ENCODE measurements around the gene PLEKHG3. TPM values are rescaled to one million over a fixed set of nuclear protein-coding genes. Genes with fewer than 3 reads are reported as not detected.

PLEKHG3 gene
- total and polyA plus RNA-seq, 3 donors from 2014 or later, result 20.1 to 21.6 (median 20.6) TPM

DNA sequence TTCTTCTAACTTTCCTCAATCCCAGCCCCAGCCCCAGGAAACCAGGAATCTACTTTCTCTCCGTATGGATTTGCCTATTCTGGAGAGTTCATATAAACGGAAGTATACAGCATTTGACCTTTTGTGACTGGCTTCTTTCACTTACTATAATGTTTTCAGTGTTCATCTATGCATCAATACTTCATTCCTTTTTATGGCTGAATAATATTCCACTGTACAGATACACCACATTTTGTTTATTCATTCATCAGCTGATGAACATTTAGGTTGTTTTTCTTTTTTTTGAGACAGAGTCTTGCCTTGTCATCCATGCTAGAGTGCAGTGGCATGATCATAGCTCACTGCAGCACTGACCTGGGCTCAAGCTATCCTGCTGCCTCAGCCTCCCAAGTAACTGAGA lies 3.9 kb upstream of the PLEKHG3 start:
- WGBS, 2 donors, result 87 to 93% methylated on average over 2 of the region's 2 CpGs
- intact Hi-C loops (cut with DNase I; ENCODE audit: low total_unique reads), result no loop called here
- no peaks in the 10 kb centered on the region for H3K9me3 ChIP-seq
- DNase-seq, result no peak
- H3K27me3 ChIP-seq, result no peaks in the 10 kb centered on the region
- no peak overlapping the region for H3K4me3 ChIP-seq
- no peak for TF ChIP-seq POLR2A (IDR thresholded peaks at IDR 0.05)
- TF ChIP-seq, protein P1, sequence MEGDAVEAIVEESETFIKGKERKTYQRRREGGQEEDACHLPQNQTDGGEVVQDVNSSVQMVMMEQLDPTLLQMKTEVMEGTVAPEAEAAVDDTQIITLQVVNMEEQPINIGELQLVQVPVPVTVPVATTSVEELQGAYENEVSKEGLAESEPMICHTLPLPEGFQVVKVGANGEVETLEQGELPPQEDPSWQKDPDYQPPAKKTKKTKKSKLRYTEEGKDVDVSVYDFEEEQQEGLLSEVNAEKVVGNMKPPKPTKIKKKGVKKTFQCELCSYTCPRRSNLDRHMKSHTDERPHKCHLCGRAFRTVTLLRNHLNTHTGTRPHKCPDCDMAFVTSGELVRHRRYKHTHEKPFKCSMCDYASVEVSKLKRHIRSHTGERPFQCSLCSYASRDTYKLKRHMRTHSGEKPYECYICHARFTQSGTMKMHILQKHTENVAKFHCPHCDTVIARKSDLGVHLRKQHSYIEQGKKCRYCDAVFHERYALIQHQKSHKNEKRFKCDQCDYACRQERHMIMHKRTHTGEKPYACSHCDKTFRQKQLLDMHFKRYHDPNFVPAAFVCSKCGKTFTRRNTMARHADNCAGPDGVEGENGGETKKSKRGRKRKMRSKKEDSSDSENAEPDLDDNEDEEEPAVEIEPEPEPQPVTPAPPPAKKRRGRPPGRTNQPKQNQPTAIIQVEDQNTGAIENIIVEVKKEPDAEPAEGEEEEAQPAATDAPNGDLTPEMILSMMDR (IDR thresholded peaks at IDR 0.05), result no peak
- no peaks in the 10 kb centered on the region for H3K36me3 ChIP-seq (ENCODE audit: low read depth, missing control alignments)
- H3K27ac ChIP-seq, result no peak overlapping the region
- H3K4me1 ChIP-seq, result no peaks in the 10 kb centered on the region

DNA sequence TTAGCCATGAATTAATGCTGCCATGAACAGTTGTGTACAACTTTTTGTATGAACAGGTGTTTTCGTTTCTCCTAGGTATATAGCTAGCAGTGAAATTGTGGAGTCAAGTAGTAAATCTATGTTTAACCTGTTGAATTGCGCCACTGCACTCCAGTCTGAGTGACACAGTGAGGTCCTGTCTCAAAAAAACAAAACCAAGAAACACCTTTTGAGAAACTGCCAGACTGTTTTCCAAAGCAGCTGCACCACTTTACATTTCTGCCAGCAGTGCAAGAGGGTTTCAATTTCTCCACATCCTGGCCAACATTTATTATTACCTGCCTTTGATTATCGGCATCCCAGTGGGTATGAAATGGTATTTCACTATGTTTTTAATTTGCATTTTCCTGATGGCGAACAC lies 3.3 kb upstream of the PLEKHG3 start:
- peaks cover 4% of the 10 kb centered on the region for H3K4me1 ChIP-seq
- TF ChIP-seq POLR2A (IDR thresholded peaks at IDR 0.05), result no peak
- TF ChIP-seq, protein P1 (IDR thresholded peaks at IDR 0.05), result no peak
- intact Hi-C loops (cut with DNase I; ENCODE audit: low total_unique reads), result no loop called here
- H3K27me3 ChIP-seq, result no peaks in the 10 kb centered on the region
- no peaks in the 10 kb centered on the region for H3K9me3 ChIP-seq
- H3K4me3 ChIP-seq, result no peak overlapping the region
- no peak overlapping the region for H3K27ac ChIP-seq
- no peak for DNase-seq
- 95 to 97% methylated on average over 4 of the region's 4 CpGs for WGBS, 2 donors
- H3K36me3 ChIP-seq (ENCODE audit: low read depth, missing control alignments), result no peaks in the 10 kb centered on the region

DNA sequence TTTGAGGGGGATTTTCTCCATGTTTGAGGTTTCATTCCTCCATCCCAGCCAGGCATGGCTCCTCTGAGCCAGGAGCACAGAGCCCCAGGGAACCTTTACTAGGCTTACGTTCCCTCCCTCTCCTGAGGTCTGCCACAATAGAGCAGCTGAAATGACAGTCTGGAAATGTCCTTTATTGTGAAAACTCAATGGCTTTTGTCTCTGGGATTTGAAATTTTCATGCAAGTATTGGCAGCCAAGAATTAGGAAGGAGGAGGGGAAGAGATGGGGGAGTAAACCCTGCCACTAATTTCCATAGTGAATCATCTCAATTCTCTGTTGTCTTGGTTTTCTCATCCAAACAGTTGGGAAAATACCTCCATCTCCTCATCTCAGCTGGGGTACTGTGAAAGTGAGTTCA lies 2.6 kb upstream of the PLEKHG3 start:
- H3K27me3 ChIP-seq, result no peaks in the 10 kb centered on the region
- TF ChIP-seq, protein P1 (IDR thresholded peaks at IDR 0.05), result no peak
- TF ChIP-seq POLR2A (IDR thresholded peaks at IDR 0.05), result no peak
- intact Hi-C loops (cut with DNase I; ENCODE audit: low total_unique reads), result no loop called here
- H3K9me3 ChIP-seq, result no peaks in the 10 kb centered on the region
- no peak overlapping the region for H3K4me3 ChIP-seq
- H3K4me1 ChIP-seq, result peaks cover 6% of the 10 kb centered on the region
- DNase-seq, result no peak
- no peaks in the 10 kb centered on the region for H3K36me3 ChIP-seq (ENCODE audit: low read depth, missing control alignments)
- WGBS, 2 donors, result 68 to 100% methylated on average over 1 of the region's 1 CpG
- H3K27ac ChIP-seq, result no peak overlapping the region

DNA sequence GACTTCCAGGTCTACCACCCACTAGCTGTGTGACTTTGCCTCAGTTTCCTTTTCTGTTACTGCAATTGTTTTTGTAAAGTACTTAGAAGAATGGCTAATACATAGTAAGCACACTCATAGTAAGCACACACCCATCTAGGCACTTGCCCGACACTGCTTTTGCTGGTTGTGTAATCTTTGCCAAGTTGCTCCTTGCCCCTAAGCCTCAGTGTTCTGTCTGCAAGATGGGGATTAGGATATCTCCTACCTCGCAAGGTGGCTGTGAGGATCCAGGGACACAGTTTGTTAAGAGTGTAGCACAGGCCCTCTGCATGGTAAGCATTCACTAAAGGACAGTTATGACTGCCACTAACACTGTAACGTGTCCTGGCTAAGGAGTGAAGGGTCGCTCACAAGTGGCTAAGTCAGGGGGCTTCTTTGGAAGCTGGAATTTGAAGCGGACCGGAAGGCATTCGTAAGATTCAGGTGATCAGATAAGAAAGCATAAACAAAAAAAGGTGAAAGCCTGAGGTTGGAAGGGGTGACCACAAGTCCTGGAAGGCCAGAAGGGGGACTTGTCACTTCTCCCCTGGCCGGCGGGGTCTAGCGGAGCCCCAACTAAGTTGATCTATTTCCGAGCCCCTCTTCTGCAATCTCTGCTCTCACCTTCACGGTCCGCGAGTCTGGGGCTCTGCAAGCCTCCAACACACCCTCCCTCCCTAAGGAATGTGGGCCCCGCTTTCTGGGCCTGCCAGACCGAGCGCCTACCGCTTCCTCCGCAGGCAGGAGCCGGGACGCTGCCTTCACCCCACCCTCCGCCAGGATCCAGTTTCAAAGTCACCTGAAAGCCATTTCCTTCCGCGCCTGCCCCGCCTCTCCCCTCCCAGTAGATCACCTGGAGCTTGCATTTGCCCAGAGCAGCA lies 1.5 kb upstream of the PLEKHG3 start:
- no peak for TF ChIP-seq POLR2A (IDR thresholded peaks at IDR 0.05)
- TF ChIP-seq, protein P1 (IDR thresholded peaks at IDR 0.05), result no peak
- Histone ChIP-seq H3K27ac (no peak overlapping the region), H3K36me3 (ENCODE audit: low read depth, missing control alignments) (no peaks in the 10 kb centered on the region), H3K4me3 (peak overlapping the region in 1 of 2 donors; percentile 83), H3K27me3 (no peaks in the 10 kb centered on the region), H3K9me3 (no peaks in the 10 kb centered on the region), H3K4me1 (peaks cover 10% of the 10 kb centered on the region)
- DNase-seq, result no peak
- intact Hi-C loops (cut with DNase I; ENCODE audit: low total_unique reads), result no loop called here
- 60 to 67% methylated on average over 25 of the region's 25 CpGs for WGBS, 2 donors
